ENCODE data around the gene RWDD4. TPM values are rescaled to one million over a fixed set of nuclear protein-coding genes. Genes with fewer than 3 reads are reported as not detected.

RWDD4 gene
- total and polyA plus RNA-seq, 2 of the 4 experiments (the other 2 are of a cell fraction): 8.5 to 8.8 TPM

GRCh38 chr4:183627979-183628588, 30.9 kb downstream of the RWDD4 start:
- intact Hi-C loops (cut with micrococcal nuclease) (no loop called here), in situ Hi-C loops (cut with MboI; ENCODE audit: low sequenced_read_pairs) (no loop called here), dilution Hi-C loops (cut with HindIII; ENCODE audit: low sequenced_read_pairs, unreplicated experiment) (no loop called here)
- H2BK120ac ChIP-seq (ENCODE audit: low read depth, low read length): no peak overlapping the region
- no peak overlapping the region for H3K4me3 ChIP-seq (ENCODE audit: insufficient read depth, low read depth, low read length)
- no peak overlapping the region for H4K91ac ChIP-seq (ENCODE audit: insufficient read depth, low read depth, low read length)
- no peak overlapping the region for H2BK15ac ChIP-seq (ENCODE audit: low read depth, low read length)
- H4K20me1 ChIP-seq (ENCODE audit: insufficient read depth, low read length): no peaks in the 10 kb centered on the region
- H3K18ac ChIP-seq (ENCODE audit: low read depth, low read length): no peak overlapping the region
- H3K4me1 ChIP-seq (ENCODE audit: control insufficient read depth, insufficient read depth, low read length): no peaks in the 10 kb centered on the region
- H3K27ac ChIP-seq (ENCODE audit: insufficient read depth, low read length): no peak overlapping the region
- H3K56ac ChIP-seq (ENCODE audit: extremely low read depth, insufficient read depth, low read length): no peak overlapping the region
- no peak overlapping the region for H3K14ac ChIP-seq (replicated peaks; ENCODE audit: low read depth, low read length)
- no peak overlapping the region for H2BK5ac ChIP-seq (ENCODE audit: low read depth, low read length, poor library complexity, severe bottlenecking)
- H3K36me3 ChIP-seq (ENCODE audit: control insufficient read depth, insufficient read depth, low read length): no peaks in the 10 kb centered on the region
- DNase-seq (no peak), ATAC-seq (ENCODE audit: low read depth) (no peak)
- H3K79me1 ChIP-seq (ENCODE audit: low read depth in 1 of 2, low read length in 2 of 2): no peaks in the 10 kb centered on the region
- BruUV-seq (replicated peaks): no TSS peak
- H2BK20ac ChIP-seq (ENCODE audit: low read depth, low read length): no peak overlapping the region
- H2AFZ ChIP-seq (replicated peaks; ENCODE audit: low read length, poor library complexity): no peak overlapping the region
- H4K8ac ChIP-seq (ENCODE audit: low read depth in 2 of 2, low read length in 2 of 2): no peak overlapping the region
- no peak overlapping the region for H2AK9ac ChIP-seq (replicated peaks; ENCODE audit: low read depth, low read length, poor library complexity)
- H3K4me2 ChIP-seq (ENCODE audit: low read depth, low read length): no peak overlapping the region
- H4K5ac ChIP-seq (ENCODE audit: low read depth, low read length): no peak overlapping the region
- POLR2A ChIA-PET (ENCODE audit: unreplicated experiment): no interaction called here
- no peak overlapping the region for H3K9ac ChIP-seq (ENCODE audit: low read depth, low read length)
- no peak overlapping the region for H3K23ac ChIP-seq (ENCODE audit: low read depth, low read length)
- TF ChIP-seq RFX5 (IDR thresholded peaks at IDR 0.05; ENCODE audit: low read depth, low read length) (no peak), NFE2L2 (IDR thresholded peaks at IDR 0.05; ENCODE audit: low read depth, low read length) (no peak), CEBPB (IDR thresholded peaks at IDR 0.05; ENCODE audit: low read depth, low read length) (no peak), MXI1 (IDR thresholded peaks at IDR 0.05; ENCODE audit: borderline replicate concordance, low read depth, low read length) (no peak), BHLHE40 (IDR thresholded peaks at IDR 0.05; ENCODE audit: low read depth, low read length) (no peak), RCOR1 (IDR thresholded peaks at IDR 0.05; ENCODE audit: insufficient replicate concordance, low read length) (no peak), FOS (IDR thresholded peaks at IDR 0.05; ENCODE audit: low read depth, low read length) (no peak), RAD21 (IDR thresholded peaks at IDR 0.05; ENCODE audit: low read length) (no peak), SMC3 (IDR thresholded peaks at IDR 0.05; ENCODE audit: low read depth, low read length) (no peak), MAZ (IDR thresholded peaks at IDR 0.05; ENCODE audit: borderline replicate concordance, low read depth, low read length) (no peak), MAFK (IDR thresholded peaks at IDR 0.05; ENCODE audit: low read depth, low read length) (no peak), POLR2A (IDR thresholded peaks at IDR 0.05; ENCODE audit: low read depth, low read length) (no peak)
- TF ChIP-seq, protein P1, sequence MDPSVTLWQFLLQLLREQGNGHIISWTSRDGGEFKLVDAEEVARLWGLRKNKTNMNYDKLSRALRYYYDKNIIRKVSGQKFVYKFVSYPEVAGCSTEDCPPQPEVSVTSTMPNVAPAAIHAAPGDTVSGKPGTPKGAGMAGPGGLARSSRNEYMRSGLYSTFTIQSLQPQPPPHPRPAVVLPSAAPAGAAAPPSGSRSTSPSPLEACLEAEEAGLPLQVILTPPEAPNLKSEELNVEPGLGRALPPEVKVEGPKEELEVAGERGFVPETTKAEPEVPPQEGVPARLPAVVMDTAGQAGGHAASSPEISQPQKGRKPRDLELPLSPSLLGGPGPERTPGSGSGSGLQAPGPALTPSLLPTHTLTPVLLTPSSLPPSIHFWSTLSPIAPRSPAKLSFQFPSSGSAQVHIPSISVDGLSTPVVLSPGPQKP (IDR thresholded peaks at IDR 0.05; ENCODE audit: borderline replicate concordance, low read depth, low read length): no peak
- H3K27me3 ChIP-seq (ENCODE audit: control insufficient read depth, insufficient read depth, low read length): no peaks in the 10 kb centered on the region
- CTCF ChIA-PET: no interaction called here
- H2AK5ac ChIP-seq (ENCODE audit: low read depth, low read length): no peak overlapping the region
- no peaks in the 10 kb centered on the region for H3K9me1 ChIP-seq (ENCODE audit: insufficient read depth, low read length)
- H3K4ac ChIP-seq (ENCODE audit: low read depth, low read length): no peak overlapping the region; the same call in 1 of the 2 replicates
- H3K9me3 ChIP-seq (ENCODE audit: control insufficient read depth, insufficient read depth, low read length): no peaks in the 10 kb centered on the region
- WGBS, 2 experiments (ENCODE audit: extremely low coverage in 2 of 2, insufficient read length in 1 of 2): 91% methylated on average over 1 of the region's 12 CpGs; no CpG with 5 or more reads in 1 of the 2 experiments
